Left lung (tissue), 10 donors: Measurements from ENCODE around the gene ZNF134. TPM values are rescaled to one million over a fixed set of nuclear protein-coding genes. Genes with fewer than 3 reads are reported as not detected.

Source experiments
- ATAC-seq: fragments of 200-7000 bp; cut with Tn5 transposase; one replicate; pipeline ENCODE4 v1.9.1; 2020; ENCODE audit warnings: moderate library complexity
- DNase-seq, 4 donors: peaks; one replicate each; pipeline ENCODE4 v3.0.0-alpha.2; 2013 to 2020
- H3K27ac ChIP-seq, 2 donors: fragments of 200-600 bp; sonication (generic) in 1 of 2; one replicate each; pipeline versions ENCODE4 v1.5.0 to v1.8.0; 2020 to 2021
- H3K27me3 ChIP-seq, 2 donors: fragments of 200-600 bp; sonication (generic) in 1 of 2; one replicate each; pipeline versions ENCODE4 v1.5.0 to v1.8.0; 2020 to 2021
- H3K36me3 ChIP-seq, 2 donors: fragments of 200-600 bp; sonication (generic) in 1 of 2; one replicate each; pipeline versions ENCODE4 v1.5.0 to v1.8.0; 2020 to 2021
- H3K4me1 ChIP-seq, 2 donors: fragments of 200-600 bp; one replicate each; pipeline ENCODE4 v1.8.0; 2021
- H3K4me3 ChIP-seq, 2 donors: fragments of 200-600 bp; sonication (generic) in 1 of 2; one replicate each; pipeline versions ENCODE4 v1.5.0 to v1.8.0; 2020 to 2021; ENCODE audit warnings: mild to moderate bottlenecking in 1 of 2
- H3K9me3 ChIP-seq, 2 donors: fragments of 200-600 bp; sonication (generic) in 1 of 2; one replicate each; pipeline versions ENCODE4 v1.5.0 to v1.8.0; 2020 to 2021
- CTCF ChIP-seq, 2 donors: fragments of 200-600 bp; sonication (generic) in 1 of 2; IDR thresholded peaks; one replicate each; pipeline versions ENCODE4 v1.5.0 to v1.8.0; 2021; ENCODE audit warnings: antibody characterized with exemption in 2 of 2
- intact Hi-C, 2 donors: fragments of 100-400 bp; cut with DNase I; formaldehyde crosslinking; loops; one replicate each; pipeline versions ENCODE4 v1.11.2 to v1.14.2; 2022
- polyA plus RNA-seq, 6 donors: library from polyadenylated mRNA; unstranded; fragments of 120-200 nt; gene quantifications; one replicate each; pipeline ENCODE4 v1.2.1, GENCODE V29; 2013; ENCODE audit not compliant: insufficient read length in 6 of 6
- total RNA-seq, 2 donors: library from RNA; stranded (reverse); fragmentation: NEBNext Ultra II Directional; extraction: Animal tissue kit (Norgen Biotek cat#: 25700); gene quantifications; one replicate each; pipeline ENCODE4 v1.2.1, GENCODE V29; 2021
- donor health status: DM: no; HTN: yes; CAD: no.
- donor health status: DM: no; HTN: no; CAD: no.

ZNF134 gene
- total and polyA plus RNA-seq, 8 donors: 14.7 to 27.7 (median 25.9) TPM

- Histone ChIP-seq H3K27me3 (no peaks in the 10 kb centered on the region), H3K4me1 (peaks cover 0 to under 1% of the 10 kb centered on the region in 2 donors), H3K27ac (no peak overlapping the region), H3K4me3 (no peak overlapping the region), H3K9me3 (peaks cover 7 to 100% of the 10 kb centered on the region in 2 donors), H3K36me3 (peaks cover 13 to 63% of the 10 kb centered on the region in 2 donors)
- intact Hi-C loops: no loop called here
- TF ChIP-seq CTCF (IDR thresholded peaks at IDR 0.05): no peak
- no peak for DNase-seq
- ATAC-seq: no peak
These were observed 41.6 kb upstream of the ZNF134 start for GRCh38 chr19:57572415-57572947.

- TF ChIP-seq CTCF (IDR thresholded peaks at IDR 0.05): no peak
- Histone ChIP-seq H3K9me3 (peaks cover 5 to 70% of the 10 kb centered on the region in 2 donors), H3K36me3 (peaks cover 13 to 53% of the 10 kb centered on the region in 2 donors), H3K4me1 (peaks cover 6 to 8% of the 10 kb centered on the region in 2 donors), H3K4me3 (no peak overlapping the region), H3K27ac (no peak overlapping the region), H3K27me3 (no peaks in the 10 kb centered on the region)
- DNase-seq: no peak
- ATAC-seq: no peak
- intact Hi-C loops: no loop called here
These were observed 37.4 kb upstream of the ZNF134 start for GRCh38 chr19:57576661-57577060.

- Histone ChIP-seq H3K9me3 (peaks cover 0 to 70% of the 10 kb centered on the region in 2 donors), H3K27me3 (no peaks in the 10 kb centered on the region), H3K36me3 (peaks cover 8 to 33% of the 10 kb centered on the region in 2 donors), H3K27ac (peak within 1 kb of the TSS in 1 of 2 donors; percentile 51), H3K4me1 (peaks cover 12 to 14% of the 10 kb centered on the region in 2 donors), H3K4me3 (peak within 1 kb of the TSS; percentile 77 to 100)
- peak; percentile 100 for ATAC-seq
- intact Hi-C loops: no loop called here
- peak; percentile 94 to 98 (median 97) for DNase-seq
- TF ChIP-seq CTCF (IDR thresholded peaks at IDR 0.05): no peak
These were observed 35.4 kb upstream of the ZNF134 start, which contains the start of gene ZNF416 for GRCh38 chr19:57578487-57579205. TSS of gene ZNF416 (minus strand) at chr19:57578911. CDS start at chr19:57578704, 207 bp downstream.

GRCh38 chr19:57583104-57583520 is 30.9 kb upstream of the ZNF134 start:
- Histone ChIP-seq H3K4me3 (peak overlapping the region; percentile 62 to 65), H3K9me3 (peaks cover 0 to 64% of the 10 kb centered on the region in 2 donors), H3K27ac (no peak overlapping the region), H3K4me1 (peaks cover 13 to 15% of the 10 kb centered on the region in 2 donors), H3K27me3 (no peaks in the 10 kb centered on the region), H3K36me3 (peaks cover 0 to 11% of the 10 kb centered on the region in 2 donors)
- intact Hi-C loops: no loop called here
- TF ChIP-seq CTCF (IDR thresholded peaks at IDR 0.05): no peak
- no peak for ATAC-seq
- DNase-seq: no peak
